Measurements from ENCODE around the gene GNE. TPM values are rescaled to one million over a fixed set of nuclear protein-coding genes. Genes with fewer than 3 reads are reported as not detected.

The GNE gene
- total and polyA plus RNA-seq, 2 of the 13 experiments (the other 11 are each of a cell fraction or from before 2014, with no cell fraction given) = 16.1 to 24.1 TPM

GRCh38 chr9:36166168-36166927 is 91.9 kb downstream of the GNE start (continued):
- TF ChIP-seq ZNF782 (CRISPR knock-in tag; IDR thresholded peaks at IDR 0.05; ENCODE audit: borderline replicate concordance) (peak; percentile 29; the same call in 1 of the 2 replicates), ZNF746 (CRISPR knock-in tag; IDR thresholded peaks at IDR 0.05) (no peak), SMAD3 (CRISPR knock-in tag; IDR thresholded peaks at IDR 0.05) (no peak), MXI1 (IDR thresholded peaks at IDR 0.05; ENCODE audit: borderline replicate concordance, low read depth, low read length) (no peak; the same call in 2 of the 3 replicates), MED8 (CRISPR knock-in tag; IDR thresholded peaks at IDR 0.05; ENCODE audit: insufficient replicate concordance) (no peak), ZNF570 (CRISPR knock-in tag; IDR thresholded peaks at IDR 0.05; ENCODE audit: borderline replicate concordance) (no peak), RBAK (CRISPR knock-in tag; IDR thresholded peaks at IDR 0.05) (no peak), ZNF354B (CRISPR knock-in tag; IDR thresholded peaks at IDR 0.05) (0 out of 2 replicates have a peak, but pooled peaks have one; percentile 22), ZNF232 (CRISPR knock-in tag; IDR thresholded peaks at IDR 0.05; ENCODE audit: borderline replicate concordance) (no peak), ATF7-NPFF (CRISPR knock-in tag; IDR thresholded peaks at IDR 0.05; ENCODE audit: low read depth) (no peak), HOXA3 (CRISPR knock-in tag; IDR thresholded peaks at IDR 0.05) (0 out of 2 replicates have a peak, but pooled peaks have one; percentile 35), DZIP1 (CRISPR knock-in tag; IDR thresholded peaks at IDR 0.05) (no peak), ZNF550 (CRISPR knock-in tag; IDR thresholded peaks at IDR 0.05; ENCODE audit: borderline replicate concordance) (0 out of 2 replicates have a peak, but pooled peaks have one; percentile 67), MTA1 (CRISPR knock-in tag; IDR thresholded peaks at IDR 0.05; ENCODE audit: borderline replicate concordance) (no peak; the same call in 1 of the 2 replicates), AHDC1 (CRISPR knock-in tag; IDR thresholded peaks at IDR 0.05; ENCODE audit: borderline replicate concordance) (no peak), STAT5B (CRISPR knock-in tag; IDR thresholded peaks at IDR 0.05) (no peak), RFX3 (CRISPR knock-in tag; IDR thresholded peaks at IDR 0.05) (no peak), ZNF780A (CRISPR knock-in tag; IDR thresholded peaks at IDR 0.05) (no peak), NR2F6 (IDR thresholded peaks at IDR 0.05) (no peak), NR2F6 (CRISPR knock-in tag; IDR thresholded peaks at IDR 0.05) (no peak), SRY (CRISPR knock-in tag; IDR thresholded peaks at IDR 0.05) (no peak), MAF1 (CRISPR knock-in tag; IDR thresholded peaks at IDR 0.05; ENCODE audit: borderline replicate concordance) (no peak), ATM (IDR thresholded peaks at IDR 0.05; ENCODE audit: borderline replicate concordance) (no peak), POLR2A (IDR thresholded peaks at IDR 0.05; ENCODE audit: insufficient read depth in 1 of 2, low read depth in 2 of 2, low read length in 2 of 2) (no peak)
